Frontal cortex (tissue), 4 donors: ENCODE data around the gene SMC3. TPM values are rescaled to one million over a fixed set of nuclear protein-coding genes. Genes with fewer than 3 reads are reported as not detected.
"Not testable (repeated sequence)": the region's sequence is repeated elsewhere in the genome, so short reads cannot be mapped to it uniquely, and the experiment has no call there.

Source experiments
- DNase-seq, 2 donors: peaks; one replicate each; pipeline ENCODE4 v3.0.0; 2012; ENCODE audit warnings: low spot score in 2 of 2
- FAIRE-seq: peaks from 2 replicates; lab custom pipeline; 2012; peaks lifted over from hg19 to GRCh38; lab: Jason Lieb, UNC
- total RNA-seq: library from RNA; depleted of rRNA; stranded (reverse); fragments of >200 nt; gene quantifications from one replicate; pipeline ENCODE4 v1.2.3, GENCODE V29; 2014
- donor health status: control.
- donor health status: control.
- donor health status: control.

The SMC3 gene
- 55.4 TPM for total RNA-seq

DNA sequence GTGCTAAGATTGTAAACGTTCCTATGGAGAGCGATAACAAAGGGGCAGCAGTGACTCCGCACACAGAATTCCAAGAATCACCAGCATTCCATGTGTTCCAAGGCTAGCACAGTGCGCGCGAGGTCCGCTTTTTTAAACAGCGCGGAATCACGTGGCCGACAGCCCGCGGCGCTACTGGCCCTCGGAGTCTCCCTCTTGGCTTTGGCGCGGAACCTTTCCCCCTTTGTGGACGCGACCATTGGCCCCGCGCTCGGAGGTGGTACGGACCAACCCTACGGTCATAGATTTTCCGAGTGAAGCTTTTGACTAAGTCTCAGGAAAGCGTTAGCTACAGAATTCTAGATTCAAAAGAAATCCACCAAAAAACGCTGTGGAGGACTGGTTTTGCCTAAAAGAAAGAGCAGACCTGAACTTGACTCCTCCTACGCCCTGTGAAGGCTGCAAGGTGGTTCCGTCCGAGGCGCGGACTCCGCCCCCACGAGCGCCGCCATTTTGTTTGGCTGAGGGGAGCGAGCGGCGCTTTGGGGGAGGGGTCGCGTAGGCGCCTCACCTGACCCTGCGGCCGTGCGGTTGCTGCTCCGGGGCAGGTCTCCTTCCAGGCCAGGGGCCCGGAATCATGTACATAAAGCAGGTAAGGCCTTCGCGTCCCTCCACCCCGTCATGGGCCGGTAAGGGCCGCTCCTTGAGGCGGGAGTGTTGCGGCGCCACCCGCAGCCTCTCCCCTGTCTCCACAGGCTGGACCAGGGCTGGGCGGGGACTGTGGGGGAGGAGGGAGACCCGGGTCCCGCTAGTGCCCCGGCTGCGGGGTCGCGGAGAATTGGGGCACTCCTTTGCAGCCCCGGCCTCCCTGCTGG, at the start of gene SMC3:
TSS of gene SMC3 (plus strand) at position 495 of the 854 bp plus-strand sequence. CDS start at position 617, 122 bp downstream.
- FAIRE-seq = no peak
- DNase-seq = peak; percentile 74 to 76

DNA sequence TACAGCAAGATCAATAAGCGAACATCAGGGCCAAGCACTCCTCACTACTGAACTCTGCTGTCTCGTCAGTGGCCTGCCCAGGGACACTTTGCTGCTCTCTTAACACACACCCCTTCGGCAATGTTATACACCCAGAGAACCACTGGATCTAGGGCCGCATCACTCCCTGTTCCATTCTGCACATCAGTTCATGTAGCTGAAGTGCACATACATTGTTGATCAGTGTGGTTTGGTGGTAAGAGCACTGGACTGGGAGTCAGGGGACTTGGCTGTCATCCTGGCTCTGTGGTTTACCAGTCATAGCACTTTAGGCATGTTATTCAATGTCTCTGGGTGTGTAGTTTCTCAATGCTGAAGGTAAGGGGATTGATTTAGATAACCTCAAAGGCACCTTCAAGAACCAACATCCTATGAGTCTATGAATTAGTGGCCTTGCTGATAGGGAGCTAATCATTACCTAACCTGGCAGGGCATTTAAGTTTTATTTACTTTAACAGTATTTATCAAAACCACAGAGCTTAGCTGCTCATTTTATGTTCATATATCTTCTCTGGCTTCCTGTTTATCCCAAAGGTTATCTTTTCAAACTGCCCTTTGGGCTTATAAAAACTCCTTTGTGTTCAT, 45.0 kb upstream of the SMC3 start:
- DNase-seq (no peak), FAIRE-seq (no peak)

DNA sequence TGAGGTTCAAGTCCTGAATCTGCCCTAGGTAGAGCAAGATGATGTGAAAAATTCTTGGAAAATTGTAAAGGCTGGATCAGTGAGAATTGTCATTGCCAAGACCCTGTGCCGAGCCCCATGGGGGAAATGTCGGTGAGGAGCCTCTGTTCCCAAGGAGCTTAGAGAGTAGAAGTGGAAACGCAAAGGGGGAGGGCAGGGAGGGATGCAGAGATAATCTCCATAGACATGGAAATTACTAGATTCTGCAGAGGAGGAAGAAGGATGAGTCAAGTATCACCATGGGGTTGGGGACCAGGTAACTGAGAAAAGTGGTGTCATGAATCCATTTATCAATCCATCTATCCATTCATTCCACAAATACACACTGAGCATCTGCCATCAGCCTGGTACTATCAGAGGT, 43.8 kb upstream of the SMC3 start:
- FAIRE-seq (no peak), DNase-seq (no peak)

DNA sequence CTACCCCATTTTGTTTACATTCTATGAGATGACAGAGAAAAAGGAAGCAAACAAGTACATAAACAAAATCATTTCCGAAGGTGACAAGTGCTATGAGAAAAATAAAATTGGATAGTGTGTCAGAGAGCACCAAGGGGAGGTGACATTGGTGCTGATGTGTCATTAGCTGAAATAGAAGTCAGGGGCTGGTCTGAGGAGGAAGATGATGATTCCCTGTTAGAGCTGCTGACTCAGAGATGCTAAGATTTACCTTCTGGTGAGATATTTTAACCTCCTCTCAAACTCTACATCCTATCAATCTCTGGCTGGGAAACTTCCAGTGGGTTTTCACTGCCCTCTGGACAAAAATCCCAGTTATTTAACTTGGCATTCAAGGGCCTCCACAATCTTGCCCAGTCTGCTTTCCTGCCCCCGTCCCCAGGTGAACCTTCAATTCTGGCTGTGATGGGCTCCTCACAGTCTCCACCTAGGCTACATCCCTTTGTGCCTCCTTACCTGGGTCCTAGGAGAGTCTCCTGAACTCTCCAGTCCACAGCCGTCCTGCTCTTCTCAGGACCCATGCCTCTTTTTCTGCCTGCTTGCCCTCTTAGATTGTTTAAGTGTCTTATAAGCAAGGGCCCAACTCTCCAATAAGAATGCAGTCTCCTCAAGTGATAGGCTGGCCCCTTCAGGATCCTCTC, 43.2 kb upstream of the SMC3 start:
- FAIRE-seq (no peak), DNase-seq (no peak)

- FAIRE-seq = no peak
- DNase-seq = no peak
Measured at GRCh38 chr10:110524859-110525232, 42.6 kb upstream of the SMC3 start.

- FAIRE-seq (no peak), DNase-seq (no peak)
Measured at GRCh38 chr10:110525349-110526260, 41.9 kb upstream of the SMC3 start.

- no peak for DNase-seq
- no peak for FAIRE-seq
Measured at GRCh38 chr10:110527731-110528171, 39.7 kb upstream of the SMC3 start.

DNA sequence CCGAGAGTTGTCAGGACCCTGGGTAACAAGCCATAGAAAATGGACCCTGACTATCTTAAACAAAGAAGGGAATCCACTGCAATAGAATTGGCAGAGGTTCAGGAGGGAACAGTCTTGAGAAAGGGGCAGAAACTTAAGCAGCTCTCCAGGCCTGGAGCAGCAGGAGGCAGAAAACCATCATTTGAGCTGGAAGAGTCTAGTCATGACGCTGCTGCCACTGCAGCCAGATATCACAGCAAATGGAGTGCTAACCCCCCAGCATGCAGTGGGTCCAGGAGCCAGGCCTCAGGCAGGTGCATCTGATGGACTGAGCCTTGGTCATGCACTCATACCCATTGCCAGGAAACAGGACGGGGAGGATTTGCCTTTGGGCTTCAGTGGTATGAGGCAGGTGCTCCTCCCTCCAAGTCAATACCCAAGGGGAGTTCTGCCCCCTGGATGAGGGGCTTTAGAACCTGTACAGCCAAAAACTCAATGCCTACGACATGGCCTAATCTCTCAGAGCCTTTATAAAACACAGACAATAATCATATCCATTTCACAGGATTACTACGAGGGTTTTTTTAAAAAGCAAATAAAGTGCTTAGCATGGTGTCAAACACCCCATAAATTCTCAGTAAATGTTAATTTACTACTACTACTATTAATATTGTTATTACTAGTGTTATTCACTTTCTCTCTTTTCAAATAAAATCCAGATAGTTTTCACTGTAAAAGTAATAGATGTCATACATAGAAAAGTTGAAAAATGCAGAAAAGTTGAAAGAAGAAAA, 39.1 kb upstream of the SMC3 start:
- FAIRE-seq (no peak), DNase-seq (no peak)

GRCh38 chr10:110528997-110529524, 38.4 kb upstream of the SMC3 start:
- not testable (repeated sequence) for FAIRE-seq, DNase-seq

GRCh38 chr10:110529596-110530011, 37.9 kb upstream of the SMC3 start:
- DNase-seq = no peak

DNA sequence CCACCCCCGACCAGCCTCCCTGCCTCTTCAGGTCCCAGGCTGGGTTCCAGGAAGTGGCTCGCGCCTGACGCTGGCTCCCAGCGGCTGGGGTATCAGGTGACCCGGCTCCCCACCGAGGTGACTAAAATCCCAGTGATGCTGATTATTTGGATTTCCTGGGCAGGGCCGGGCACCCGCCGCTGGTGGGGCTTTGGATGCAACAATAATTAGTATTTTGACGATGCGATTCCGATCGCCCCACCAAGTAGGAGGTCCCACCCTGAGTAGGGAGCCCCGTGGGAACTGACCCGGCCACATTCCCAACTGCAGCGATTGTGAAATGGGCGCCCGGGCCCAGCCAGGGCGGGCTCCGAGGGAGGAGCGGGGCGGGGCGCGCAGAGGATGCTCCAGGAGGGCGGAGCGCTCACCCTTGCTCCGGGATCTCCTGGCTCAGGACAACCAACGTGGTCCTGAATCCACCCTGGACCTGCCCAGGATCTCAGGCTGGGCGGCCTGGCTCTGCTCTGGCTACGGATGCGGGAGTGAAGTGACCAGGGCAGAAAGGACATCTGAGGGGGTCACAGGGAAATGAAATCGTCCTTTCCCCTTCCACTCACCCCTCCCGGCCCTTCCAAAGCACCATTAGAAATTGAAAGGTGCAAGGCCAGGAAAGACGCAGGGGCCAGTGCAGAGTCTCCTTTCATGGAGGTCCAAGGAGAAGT, 37.2 kb upstream of the SMC3 start:
- FAIRE-seq (no peak), DNase-seq (peak in 1 of 2 donors; percentile 39)

More at GRCh38 chr10:110529596-110530011, 37.9 kb upstream of the SMC3 start:
- FAIRE-seq = no peak

DNA sequence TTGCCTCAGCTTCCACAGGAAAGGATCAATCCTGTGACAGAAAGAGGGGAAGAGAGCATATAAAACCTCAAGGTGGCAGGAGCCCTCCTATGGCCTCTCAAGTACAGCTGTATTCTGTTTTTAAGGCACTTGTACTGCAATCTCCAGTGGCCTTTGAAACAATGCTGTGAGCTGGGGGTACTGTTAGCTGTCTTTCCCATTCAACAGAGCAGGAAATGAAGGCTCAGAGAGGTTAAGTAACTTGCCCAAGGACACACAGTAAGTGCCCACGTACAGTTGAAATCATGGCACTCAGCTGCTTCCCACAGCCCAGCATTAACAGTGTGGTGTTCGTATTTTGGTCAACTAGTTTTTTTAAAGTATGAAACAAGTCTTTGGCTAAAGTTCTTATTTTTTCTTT, 35.8 kb upstream of the SMC3 start:
- no peak for FAIRE-seq
- no peak for DNase-seq

- DNase-seq, FAIRE-seq: not testable (repeated sequence)
Measured at GRCh38 chr10:110532628-110533027, 34.9 kb upstream of the SMC3 start.

GRCh38 chr10:110533149-110533548, 34.3 kb upstream of the SMC3 start:
- FAIRE-seq = no peak
- DNase-seq = no peak

DNA sequence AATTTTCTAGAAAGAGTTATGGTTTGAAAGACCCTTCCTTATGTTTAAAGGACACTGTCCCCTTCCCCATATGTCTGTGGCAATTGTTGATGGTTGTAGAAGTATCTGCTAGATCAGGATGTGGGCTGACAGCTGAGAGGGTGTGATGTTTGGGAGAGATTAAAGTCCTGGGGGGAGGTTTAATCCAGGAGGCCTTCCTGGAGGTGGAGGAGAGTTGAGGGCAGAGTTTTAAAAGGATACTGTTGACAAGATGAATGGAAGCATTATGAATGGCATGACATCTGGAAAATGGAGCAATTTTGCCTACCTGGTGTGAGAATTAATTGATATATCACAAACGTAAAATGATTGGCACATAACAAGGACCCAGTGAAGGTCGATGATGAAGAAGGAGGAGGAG, 32.9 kb upstream of the SMC3 start:
- no peak for FAIRE-seq

DNA sequence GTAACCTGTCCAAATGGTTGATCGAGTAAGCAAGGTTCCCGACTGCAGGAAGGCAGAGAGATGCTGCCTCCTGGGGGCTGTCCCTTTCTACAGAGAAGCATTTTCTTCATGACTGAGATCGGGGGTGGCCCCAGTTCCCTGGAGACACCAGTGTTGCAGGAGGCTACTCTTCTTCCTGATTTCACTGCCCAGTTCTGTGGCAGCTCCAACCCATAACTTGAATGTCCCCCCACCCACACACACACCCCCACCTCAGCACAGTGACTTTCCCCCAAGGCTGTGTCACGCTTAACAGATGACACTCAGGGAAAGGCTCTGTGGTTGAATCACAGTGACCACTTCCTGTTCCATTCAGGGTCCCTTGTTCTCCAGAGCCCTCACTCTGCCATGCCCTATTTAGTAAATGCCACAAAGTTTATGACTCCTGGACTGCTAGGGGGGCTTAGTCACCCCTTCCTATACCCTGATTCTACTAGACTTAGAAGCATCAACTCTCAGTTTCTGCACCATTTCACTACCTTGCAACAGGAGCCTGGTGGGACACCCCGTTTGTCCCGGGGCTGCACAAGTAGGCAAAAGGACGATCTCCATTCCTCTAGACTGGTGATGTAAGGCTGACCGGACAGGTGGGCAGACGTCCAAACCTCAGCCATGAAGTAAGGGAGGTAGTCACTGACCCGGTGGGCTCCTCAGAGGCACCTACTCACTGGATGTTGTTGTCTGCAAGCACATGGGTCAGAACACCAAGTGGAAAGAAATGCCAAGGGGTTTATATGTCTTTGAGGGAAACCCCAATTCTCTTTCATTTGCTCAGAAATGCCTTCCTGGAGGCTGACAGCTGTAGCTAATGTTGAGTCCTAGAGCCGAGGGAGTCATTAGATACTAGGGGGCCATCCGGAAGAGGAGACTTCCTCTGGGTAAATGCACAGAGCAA, 31.3 kb upstream of the SMC3 start:
- DNase-seq = no peak
- no peak for FAIRE-seq

More for the DNA sequence above, 32.9 kb upstream of the SMC3 start:
- no peak for DNase-seq

- FAIRE-seq = no peak
Measured at GRCh38 chr10:110539091-110539490, 28.4 kb upstream of the SMC3 start.

More at GRCh38 chr10:110539091-110539490, 28.4 kb upstream of the SMC3 start:
- DNase-seq = no peak
